ENCODE measurements around the gene SPACA7.

SPACA7 gene

GRCh38 chr13:112442483-112443090 lies 66.4 kb downstream of the SPACA7 start:
- no peak overlapping the region for H3K9ac ChIP-seq (ENCODE audit: insufficient read length, low read depth)
- peaks cover 8% of the 10 kb centered on the region for H3K27me3 ChIP-seq (ENCODE audit: insufficient read depth, insufficient read length)
- TF ChIP-seq YY1 (IDR thresholded peaks at IDR 0.05; ENCODE audit: insufficient read depth, insufficient read length) (no peak), SUZ12 (IDR thresholded peaks at IDR 0.05; ENCODE audit: extremely low read depth, insufficient read depth, insufficient read length) (no peak), ZNF274 (IDR thresholded peaks at IDR 0.05; ENCODE audit: low read depth, low read length) (no peak)
- H3K36me3 ChIP-seq (ENCODE audit: insufficient read depth, insufficient read length, low read length), result no peaks in the 10 kb centered on the region
- peaks cover 2% of the 10 kb centered on the region for H3K4me1 ChIP-seq (ENCODE audit: insufficient read depth, insufficient read length)
- H3K9me3 ChIP-seq (ENCODE audit: insufficient read depth, low read length), result peaks cover 9% of the 10 kb centered on the region
- no peak for DNase-seq (ENCODE audit: low read depth, low spot score)
- H3K4me3 ChIP-seq (ENCODE audit: insufficient read length, low read depth), result no peak overlapping the region

- peaks cover 2% of the 10 kb centered on the region for H3K4me1 ChIP-seq (ENCODE audit: insufficient read depth, insufficient read length)
- peak overlapping the region; percentile 21 for H3K9ac ChIP-seq (ENCODE audit: insufficient read length, low read depth)
- peaks cover 3% of the 10 kb centered on the region for H3K9me3 ChIP-seq (ENCODE audit: insufficient read depth, low read length)
- DNase-seq (ENCODE audit: low read depth, low spot score), result peak; percentile 8
- TF ChIP-seq SUZ12 (IDR thresholded peaks at IDR 0.05; ENCODE audit: extremely low read depth, insufficient read depth, insufficient read length) (no peak), YY1 (IDR thresholded peaks at IDR 0.05; ENCODE audit: insufficient read depth, insufficient read length) (no peak), ZNF274 (IDR thresholded peaks at IDR 0.05; ENCODE audit: low read depth, low read length) (no peak)
- no peak overlapping the region for H3K4me3 ChIP-seq (ENCODE audit: insufficient read length, low read depth)
- no peaks in the 10 kb centered on the region for H3K36me3 ChIP-seq (ENCODE audit: insufficient read depth, insufficient read length, low read length)
- H3K27me3 ChIP-seq (ENCODE audit: insufficient read depth, insufficient read length), result peaks cover 8% of the 10 kb centered on the region
Measured at GRCh38 chr13:112443191-112443994, 67.2 kb downstream of the SPACA7 start.

GRCh38 chr13:112443995-112444311 lies 67.8 kb downstream of the SPACA7 start:
- Histone ChIP-seq H3K4me1 (ENCODE audit: insufficient read depth, insufficient read length) (peaks cover 2% of the 10 kb centered on the region), H3K4me3 (ENCODE audit: insufficient read length, low read depth) (no peak overlapping the region), H3K9me3 (ENCODE audit: insufficient read depth, low read length) (no peaks in the 10 kb centered on the region), H3K36me3 (ENCODE audit: insufficient read depth, insufficient read length, low read length) (no peaks in the 10 kb centered on the region), H3K27me3 (ENCODE audit: insufficient read depth, insufficient read length) (peaks cover 8% of the 10 kb centered on the region), H3K9ac (ENCODE audit: insufficient read length, low read depth) (no peak overlapping the region)
- peak; percentile 60 for DNase-seq (ENCODE audit: low read depth, low spot score)
- TF ChIP-seq SUZ12 (IDR thresholded peaks at IDR 0.05; ENCODE audit: extremely low read depth, insufficient read depth, insufficient read length) (no peak), ZNF274 (IDR thresholded peaks at IDR 0.05; ENCODE audit: low read depth, low read length) (no peak), YY1 (IDR thresholded peaks at IDR 0.05; ENCODE audit: insufficient read depth, insufficient read length) (no peak)

GRCh38 chr13:112444416-112445399 lies 68.6 kb downstream of the SPACA7 start:
- Histone ChIP-seq H3K9me3 (ENCODE audit: insufficient read depth, low read length) (no peaks in the 10 kb centered on the region), H3K9ac (ENCODE audit: insufficient read length, low read depth) (no peak overlapping the region), H3K4me3 (ENCODE audit: insufficient read length, low read depth) (no peak overlapping the region), H3K27me3 (ENCODE audit: insufficient read depth, insufficient read length) (peaks cover 8% of the 10 kb centered on the region), H3K36me3 (ENCODE audit: insufficient read depth, insufficient read length, low read length) (no peaks in the 10 kb centered on the region), H3K4me1 (ENCODE audit: insufficient read depth, insufficient read length) (peaks cover 2% of the 10 kb centered on the region)
- TF ChIP-seq SUZ12 (IDR thresholded peaks at IDR 0.05; ENCODE audit: extremely low read depth, insufficient read depth, insufficient read length) (no peak), YY1 (IDR thresholded peaks at IDR 0.05; ENCODE audit: insufficient read depth, insufficient read length) (no peak), ZNF274 (IDR thresholded peaks at IDR 0.05; ENCODE audit: low read depth, low read length) (no peak)
- DNase-seq (ENCODE audit: low read depth, low spot score), result no peak

- peaks cover 2% of the 10 kb centered on the region for H3K4me1 ChIP-seq (ENCODE audit: insufficient read depth, insufficient read length)
- H3K9me3 ChIP-seq (ENCODE audit: insufficient read depth, low read length), result no peaks in the 10 kb centered on the region
- TF ChIP-seq SUZ12 (IDR thresholded peaks at IDR 0.05; ENCODE audit: extremely low read depth, insufficient read depth, insufficient read length), result no peak
- TF ChIP-seq ZNF274 (IDR thresholded peaks at IDR 0.05; ENCODE audit: low read depth, low read length), result no peak
- TF ChIP-seq YY1 (IDR thresholded peaks at IDR 0.05; ENCODE audit: insufficient read depth, insufficient read length), result no peak
- no peak for DNase-seq (ENCODE audit: low read depth, low spot score)
- peaks cover 8% of the 10 kb centered on the region for H3K27me3 ChIP-seq (ENCODE audit: insufficient read depth, insufficient read length)
- no peak overlapping the region for H3K4me3 ChIP-seq (ENCODE audit: insufficient read length, low read depth)
- no peak overlapping the region for H3K9ac ChIP-seq (ENCODE audit: insufficient read length, low read depth)
- no peaks in the 10 kb centered on the region for H3K36me3 ChIP-seq (ENCODE audit: insufficient read depth, insufficient read length, low read length)
Measured at GRCh38 chr13:112445411-112446271, 69.5 kb downstream of the SPACA7 start.

- H3K9ac ChIP-seq (ENCODE audit: insufficient read length, low read depth), result no peak overlapping the region
- H3K27me3 ChIP-seq (ENCODE audit: insufficient read depth, insufficient read length), result peaks cover 8% of the 10 kb centered on the region
- no peak overlapping the region for H3K4me3 ChIP-seq (ENCODE audit: insufficient read length, low read depth)
- no peak for TF ChIP-seq YY1 (IDR thresholded peaks at IDR 0.05; ENCODE audit: insufficient read depth, insufficient read length)
- TF ChIP-seq SUZ12 (IDR thresholded peaks at IDR 0.05; ENCODE audit: extremely low read depth, insufficient read depth, insufficient read length), result no peak
- TF ChIP-seq ZNF274 (IDR thresholded peaks at IDR 0.05; ENCODE audit: low read depth, low read length), result no peak
- H3K4me1 ChIP-seq (ENCODE audit: insufficient read depth, insufficient read length), result peaks cover 2% of the 10 kb centered on the region
- no peak for DNase-seq (ENCODE audit: low read depth, low spot score)
- no peaks in the 10 kb centered on the region for H3K36me3 ChIP-seq (ENCODE audit: insufficient read depth, insufficient read length, low read length)
- H3K9me3 ChIP-seq (ENCODE audit: insufficient read depth, low read length), result no peaks in the 10 kb centered on the region
Measured at GRCh38 chr13:112446347-112446861, 70.2 kb downstream of the SPACA7 start.
